GM21390 (cell line): ENCODE measurements around the gene RBM47.

Experiments used
- ATAC-seq: cut with Tn5 transposase; IDR thresholded peaks from one replicate; pipeline ENCODE4 v1.9.1; 2021; ENCODE audit not compliant: unreplicated experiment

The RBM47 gene

GRCh38 chr4:40592034-40592433 lies 37.6 kb downstream of the RBM47 start:
- ATAC-seq, result no peak

GRCh38 chr4:40587826-40588225 lies 41.8 kb downstream of the RBM47 start:
- no peak for ATAC-seq

DNA sequence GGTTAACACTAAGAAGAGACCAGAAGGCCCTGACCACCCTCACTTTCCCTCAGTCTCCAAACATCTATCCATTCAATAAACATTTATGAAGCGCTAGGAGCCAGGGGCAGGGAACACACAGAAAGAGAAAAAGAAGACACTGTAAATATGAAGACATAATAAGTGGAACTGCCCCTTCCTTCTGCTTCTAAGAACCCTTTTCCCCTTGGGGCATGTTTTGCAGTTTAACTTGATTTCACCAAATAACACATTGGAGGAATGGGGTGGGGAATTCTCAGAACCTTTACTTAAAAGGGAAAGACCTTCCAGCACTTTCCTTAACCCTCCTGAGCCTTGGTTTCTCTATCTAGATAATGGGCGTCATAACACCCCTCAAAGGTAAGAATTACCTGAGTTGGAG lies 42.3 kb downstream of the RBM47 start:
- ATAC-seq, result no peak

- ATAC-seq, result no peak
These were observed 42.9 kb downstream of the RBM47 start for GRCh38 chr4:40586729-40587128.

- ATAC-seq, result no peak
These were observed 43.6 kb downstream of the RBM47 start for GRCh38 chr4:40586034-40586433.

GRCh38 chr4:40585201-40585799 lies 44.4 kb downstream of the RBM47 start:
- ATAC-seq, result no peak

DNA sequence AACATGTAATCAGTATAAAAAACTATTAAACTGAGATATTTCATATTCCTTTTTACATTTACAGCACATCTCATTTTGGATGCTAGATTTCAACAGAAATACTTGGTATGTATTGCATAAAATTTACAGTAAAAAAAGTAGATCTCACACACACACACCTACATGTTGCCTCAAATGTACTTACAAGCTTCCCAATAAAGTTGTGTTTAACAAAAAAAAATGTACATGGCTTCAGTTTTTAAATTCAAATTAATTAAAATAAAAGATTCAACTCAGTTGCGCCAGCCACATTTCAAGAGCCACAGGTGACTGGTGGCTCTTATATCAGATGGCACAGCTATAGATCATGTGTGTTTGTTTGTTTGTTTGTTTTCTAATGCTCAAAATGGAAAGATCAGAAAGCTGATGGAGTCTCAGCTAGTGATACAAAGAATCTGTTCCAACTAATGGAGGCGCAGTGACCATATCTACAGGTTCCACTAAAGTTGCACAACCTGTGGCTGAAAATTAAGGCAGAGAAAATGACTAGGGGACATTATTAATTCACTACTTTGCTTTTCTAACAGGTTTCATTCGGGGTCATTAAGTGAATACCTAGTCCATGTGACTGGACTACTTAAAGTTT lies 45.0 kb downstream of the RBM47 start:
- no peak for ATAC-seq

DNA sequence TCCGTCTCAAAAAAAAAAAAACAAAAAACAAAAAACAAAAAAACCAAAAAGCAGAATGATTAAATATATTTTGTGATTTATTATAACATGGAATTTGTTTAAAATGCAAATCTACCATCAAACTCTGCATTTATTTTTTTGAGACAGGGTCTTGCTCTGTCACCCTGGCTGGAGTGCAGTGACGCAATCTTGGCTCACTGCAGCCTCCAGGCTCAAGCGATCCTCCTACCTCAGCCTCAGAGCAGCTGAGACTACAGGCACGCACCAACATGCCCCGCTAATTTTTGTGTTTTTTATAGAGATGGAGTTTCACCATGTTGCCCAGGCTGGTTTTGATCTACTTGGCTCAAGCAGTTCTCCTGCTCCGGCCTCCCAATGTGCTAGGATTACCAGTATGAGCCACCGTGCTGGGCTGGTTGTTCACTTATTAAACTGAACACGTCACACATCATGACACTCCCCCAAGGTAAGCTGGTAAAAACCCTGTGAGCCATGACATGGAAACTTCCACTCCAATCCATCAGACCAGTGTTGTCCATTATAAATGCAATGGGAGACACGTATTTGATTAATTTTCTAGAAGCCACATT lies 45.7 kb downstream of the RBM47 start:
- no peak for ATAC-seq

GRCh38 chr4:40582413-40582812 lies 47.3 kb downstream of the RBM47 start:
- no peak for ATAC-seq

- ATAC-seq, result no peak
These were observed 48.2 kb downstream of the RBM47 start for GRCh38 chr4:40581254-40582140.

DNA sequence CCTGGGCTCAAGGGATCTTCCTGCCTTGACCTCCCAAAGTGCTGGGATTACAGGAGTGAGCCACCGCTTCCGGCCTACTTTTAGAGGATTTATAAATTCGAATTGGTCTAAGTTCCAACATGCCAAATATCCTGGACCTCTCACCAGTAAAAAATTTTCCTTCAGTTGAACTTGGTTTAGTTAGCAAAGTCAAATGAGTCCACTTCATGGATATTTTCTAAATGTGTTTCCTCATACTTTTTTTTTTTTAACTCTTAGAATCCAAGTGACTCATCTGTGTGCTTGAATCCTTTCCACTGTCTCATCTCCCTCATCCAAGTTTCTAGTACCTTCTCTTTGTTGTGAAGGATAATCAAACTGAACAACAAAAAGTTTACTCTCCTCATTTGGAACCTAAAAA lies 49.7 kb downstream of the RBM47 start:
- no peak for ATAC-seq

GRCh38 chr4:40577588-40578253 lies 51.9 kb downstream of the RBM47 start:
- ATAC-seq, result no peak

DNA sequence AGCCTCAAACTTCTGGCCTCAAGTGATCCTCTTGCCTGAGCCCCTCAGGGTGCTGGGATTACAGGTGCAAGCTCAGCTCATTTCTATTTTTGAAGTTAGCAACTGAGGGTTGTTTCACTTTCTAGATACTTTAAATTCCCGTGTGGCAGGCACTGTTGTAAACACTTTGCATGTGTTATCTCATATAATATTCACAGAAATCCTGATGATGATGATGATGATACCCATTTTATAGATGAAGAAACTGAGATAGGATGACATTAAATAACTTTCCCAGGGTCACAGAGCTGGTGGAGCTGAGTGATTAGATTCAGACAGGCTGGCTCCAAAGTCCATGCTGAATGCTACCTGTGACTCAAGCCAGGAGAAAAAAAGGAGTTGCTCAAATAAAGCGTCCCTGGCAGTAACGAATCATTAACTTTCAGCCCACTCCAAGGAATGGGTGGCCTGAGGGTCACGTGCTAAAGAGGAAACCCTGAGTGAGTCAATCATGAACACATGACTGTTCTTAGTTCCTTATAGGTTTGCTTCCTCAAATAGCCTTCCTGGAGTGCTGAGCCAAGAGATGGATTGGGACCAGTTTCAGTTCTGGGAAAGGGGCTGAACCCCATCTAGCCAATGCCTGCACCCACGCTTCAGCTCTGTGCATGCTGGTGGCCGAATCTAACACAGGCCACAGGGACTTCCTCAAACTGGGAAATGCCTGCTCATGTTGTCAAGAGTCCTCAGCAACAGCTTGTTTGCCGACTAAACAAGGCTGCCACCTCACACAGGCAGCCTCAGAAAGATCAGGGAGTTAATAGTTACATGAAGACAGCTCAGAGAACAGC lies 52.8 kb downstream of the RBM47 start:
- ATAC-seq, result peak; percentile 60

- ATAC-seq, result no peak
These were observed 53.8 kb downstream of the RBM47 start for GRCh38 chr4:40575846-40576245.

DNA sequence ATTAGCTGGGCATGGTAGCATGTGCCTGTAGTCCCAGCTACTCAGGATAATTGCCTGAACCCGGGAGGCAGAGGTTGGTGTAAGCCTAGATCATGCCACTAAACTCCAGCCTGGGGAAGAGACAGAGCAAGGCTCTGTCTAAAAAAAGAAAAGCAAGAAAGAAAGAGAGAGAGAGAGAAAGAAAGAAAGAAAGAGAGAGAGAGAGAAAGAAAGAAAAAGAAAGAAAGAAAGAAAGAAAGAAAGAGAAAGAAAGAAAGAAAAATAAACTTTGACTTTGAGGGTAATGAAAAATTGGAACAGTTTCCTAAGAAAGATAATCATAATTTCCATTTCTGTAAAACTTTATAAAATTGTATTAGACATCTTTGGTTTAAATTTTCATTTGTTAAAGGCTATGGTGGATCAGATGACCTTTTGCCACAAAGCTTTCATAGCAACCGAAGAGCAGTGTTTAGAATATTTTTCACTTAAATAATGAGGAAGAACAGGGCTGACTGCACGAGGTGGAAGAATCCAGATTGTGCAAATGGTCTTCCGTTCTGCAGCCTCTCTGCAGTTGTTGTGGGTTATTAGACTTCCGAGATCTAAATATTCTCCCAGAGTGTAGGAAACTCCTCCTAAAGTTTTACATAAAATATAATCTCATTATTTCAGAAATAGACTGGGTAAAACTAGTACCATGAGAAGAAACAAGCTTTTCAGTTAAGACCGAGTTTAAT lies 55.9 kb downstream of the RBM47 start:
- ATAC-seq, result no peak

GRCh38 chr4:40572692-40573310 lies 56.9 kb downstream of the RBM47 start:
- no peak for ATAC-seq

DNA sequence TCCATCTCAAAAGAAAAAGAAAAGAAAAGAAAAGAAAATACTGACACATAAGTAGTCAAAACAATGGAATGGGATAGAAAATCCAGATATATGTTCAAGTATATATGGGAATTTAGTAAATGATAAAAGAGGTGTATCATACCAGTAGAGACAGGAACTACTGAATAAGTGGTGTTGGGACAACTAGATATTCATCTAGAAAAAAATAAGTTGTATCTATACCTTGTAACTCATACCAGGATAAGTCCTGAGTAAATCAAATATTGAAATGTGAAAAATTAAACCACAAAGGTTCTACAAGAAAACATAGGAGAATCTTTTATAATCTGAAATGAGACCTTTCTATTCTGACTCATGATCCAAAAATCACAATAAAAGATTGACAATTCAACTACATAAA lies 58.5 kb downstream of the RBM47 start:
- no peak for ATAC-seq

DNA sequence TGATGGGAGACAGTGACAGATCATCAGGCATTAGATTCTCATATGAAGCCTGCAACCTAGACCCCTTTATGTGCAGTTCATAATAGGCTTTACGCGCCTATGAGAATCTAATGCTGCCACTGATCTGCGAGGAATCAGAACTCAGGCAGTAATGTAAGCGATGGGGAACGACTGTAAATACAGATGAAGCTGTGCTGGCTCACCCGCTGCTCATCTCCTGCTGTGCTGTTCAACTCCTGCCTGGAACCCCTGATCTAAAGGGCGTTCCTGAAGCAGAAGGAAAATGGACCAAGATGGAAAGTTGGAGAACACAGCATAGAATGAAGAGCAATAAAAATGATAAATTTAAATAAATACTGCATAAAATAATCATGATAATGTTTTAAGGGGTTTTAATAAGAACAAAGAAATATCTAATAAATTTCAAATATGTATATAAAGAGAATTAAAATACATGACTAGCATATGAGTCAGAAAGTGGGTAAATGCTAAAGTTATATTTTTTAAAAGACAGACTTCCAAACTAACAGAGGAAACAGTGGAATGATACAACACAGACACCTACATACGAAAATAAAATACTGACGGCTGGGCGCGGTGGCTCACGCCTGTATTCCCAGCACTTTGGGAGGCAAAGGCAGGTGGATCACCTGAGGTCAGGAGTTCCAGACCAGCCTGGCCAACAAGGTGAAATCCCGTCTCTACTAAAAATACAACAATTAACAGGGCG lies 59.2 kb downstream of the RBM47 start:
- no peak for ATAC-seq
